ENCODE results near the gene TLE2.

DNA sequence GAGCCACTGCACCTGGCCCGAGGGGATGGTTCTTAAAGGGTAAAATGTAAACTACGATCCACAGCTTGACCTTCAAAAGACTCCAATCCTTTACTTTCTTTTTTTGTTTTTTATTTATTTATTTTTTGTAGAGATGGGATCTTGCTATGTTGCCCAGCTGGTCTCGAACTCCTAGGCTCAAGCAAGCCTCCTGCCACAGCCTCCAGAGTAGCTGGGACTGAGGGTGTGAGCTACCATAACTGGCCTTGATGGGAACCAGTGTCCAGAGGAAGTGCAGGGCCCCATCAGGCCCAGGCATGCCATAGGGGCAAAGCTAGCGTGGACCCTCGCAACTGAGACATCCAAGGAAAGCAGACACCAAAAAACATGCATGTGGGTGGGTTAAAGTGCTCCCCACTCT lies 66.0 kb downstream of the TLE2 start:
- TF ChIP-seq YY1 (IDR thresholded peaks at IDR 0.05; ENCODE audit: insufficient read depth, insufficient read length): no peak
- TF ChIP-seq ZNF274 (IDR thresholded peaks at IDR 0.05; ENCODE audit: low read depth, low read length): no peak
